ENCODE results near the gene RRAD. TPM values are rescaled to one million over a fixed set of nuclear protein-coding genes. Genes with fewer than 3 reads are reported as not detected.

RRAD gene
- total and polyA plus RNA-seq, 11 donors = 57.5 to 298 (median 152) TPM

- Histone ChIP-seq H3K4me1 (peaks cover 0 to 78% (median 46%) of the 10 kb centered on the region in 12 donors), H3K27me3 (no peaks in the 10 kb centered on the region), H3K4me3 (no peak overlapping the region), H3K27ac (peak overlapping the region; percentile 78 to 100 (median 96)), H3K36me3 (no peaks in the 10 kb centered on the region), H3K9me3 (no peaks in the 10 kb centered on the region)
- ATAC-seq (no peak), DNase-seq (peak in 2 of 5 donors; percentile 16 to 46)
- intact Hi-C loops (cut with DNase I) = loop anchor here in 1 of 10 donors (2.0 kb wide), 1 partner anchor 24 kb away; the partner anchor contains the start of gene RRAD
- 26 to 35% (median 31%) methylated on average over 4 to 7 of the region's 7 CpGs for WGBS, 4 donors
- TF ChIP-seq, protein P1, sequence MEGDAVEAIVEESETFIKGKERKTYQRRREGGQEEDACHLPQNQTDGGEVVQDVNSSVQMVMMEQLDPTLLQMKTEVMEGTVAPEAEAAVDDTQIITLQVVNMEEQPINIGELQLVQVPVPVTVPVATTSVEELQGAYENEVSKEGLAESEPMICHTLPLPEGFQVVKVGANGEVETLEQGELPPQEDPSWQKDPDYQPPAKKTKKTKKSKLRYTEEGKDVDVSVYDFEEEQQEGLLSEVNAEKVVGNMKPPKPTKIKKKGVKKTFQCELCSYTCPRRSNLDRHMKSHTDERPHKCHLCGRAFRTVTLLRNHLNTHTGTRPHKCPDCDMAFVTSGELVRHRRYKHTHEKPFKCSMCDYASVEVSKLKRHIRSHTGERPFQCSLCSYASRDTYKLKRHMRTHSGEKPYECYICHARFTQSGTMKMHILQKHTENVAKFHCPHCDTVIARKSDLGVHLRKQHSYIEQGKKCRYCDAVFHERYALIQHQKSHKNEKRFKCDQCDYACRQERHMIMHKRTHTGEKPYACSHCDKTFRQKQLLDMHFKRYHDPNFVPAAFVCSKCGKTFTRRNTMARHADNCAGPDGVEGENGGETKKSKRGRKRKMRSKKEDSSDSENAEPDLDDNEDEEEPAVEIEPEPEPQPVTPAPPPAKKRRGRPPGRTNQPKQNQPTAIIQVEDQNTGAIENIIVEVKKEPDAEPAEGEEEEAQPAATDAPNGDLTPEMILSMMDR (IDR thresholded peaks at IDR 0.05) = no peak
- TF ChIP-seq POLR2A (IDR thresholded peaks at IDR 0.05) = no peak
These were observed 24.5 kb downstream of the RRAD start for GRCh38 chr16:66900721-66901441.

DNA sequence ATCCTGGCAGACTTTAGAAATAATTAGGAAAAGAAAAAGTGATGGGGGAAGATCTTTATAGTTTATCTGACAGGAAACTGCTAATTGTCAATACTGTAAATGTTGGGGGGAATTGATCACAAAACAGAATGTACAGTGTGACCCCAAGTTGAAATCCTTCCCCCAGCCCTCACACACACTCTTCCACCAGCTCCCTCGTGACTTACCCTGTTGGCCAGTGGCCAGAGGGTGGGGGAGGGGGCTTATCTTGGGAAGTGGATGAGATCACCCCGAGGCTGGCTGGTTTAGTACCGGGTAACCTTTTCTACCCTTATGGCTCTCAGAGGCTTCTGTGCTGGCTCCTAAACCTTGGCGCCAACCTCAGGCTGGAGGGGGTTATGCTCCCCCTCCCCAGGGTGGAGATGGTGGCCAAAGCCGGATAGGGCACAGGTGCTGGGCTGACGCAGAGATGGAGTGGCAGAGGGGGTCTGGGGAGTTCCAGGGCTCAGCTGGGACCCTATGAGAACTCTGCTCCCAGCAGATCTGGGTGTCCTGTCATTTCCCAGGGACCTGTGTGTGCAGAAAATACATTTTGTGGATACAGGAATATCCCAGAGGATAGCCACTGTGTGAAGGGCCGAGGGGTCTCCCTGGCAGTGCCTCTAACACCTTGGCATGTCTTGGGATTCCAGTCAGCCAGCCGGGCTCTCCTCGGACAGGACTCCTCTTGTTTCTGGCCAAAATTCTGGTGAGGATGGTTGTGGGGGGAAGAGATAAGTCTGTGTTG, 25.2 kb downstream of the RRAD start:
- no peaks in the 10 kb centered on the region for H3K36me3 ChIP-seq
- H3K9me3 ChIP-seq = no peaks in the 10 kb centered on the region
- TF ChIP-seq POLR2A (IDR thresholded peaks at IDR 0.05) = no peak
- TF ChIP-seq, protein P1 (IDR thresholded peaks at IDR 0.05) = no peak
- ATAC-seq (peak in 3 of 4 donors; percentile 5 to 30 (median 25)), DNase-seq (peak; percentile 77 to 89 (median 81))
- WGBS, 4 donors = 16 to 18% (median 17%) methylated on average over 9 of the region's 9 CpGs
- no peaks in the 10 kb centered on the region for H3K27me3 ChIP-seq
- peaks cover 0 to 71% (median 43%) of the 10 kb centered on the region in 12 donors for H3K4me1 ChIP-seq
- peak overlapping the region in 1 of 12 donors; percentile 3 for H3K4me3 ChIP-seq
- intact Hi-C loops (cut with DNase I) = loop anchor here in 7 of 10 donors (2.0 to 10.0 kb wide), 6 partner anchors 25 to 255 kb away; partner anchors contain the start of genes B3GNT9 (in 4 of the 7), FBXL8 (in 4 of the 7), TRADD (in 4 of the 7) and CES2 (in 1 of the 7)
- peak overlapping the region; percentile 78 to 100 (median 96) for H3K27ac ChIP-seq

DNA sequence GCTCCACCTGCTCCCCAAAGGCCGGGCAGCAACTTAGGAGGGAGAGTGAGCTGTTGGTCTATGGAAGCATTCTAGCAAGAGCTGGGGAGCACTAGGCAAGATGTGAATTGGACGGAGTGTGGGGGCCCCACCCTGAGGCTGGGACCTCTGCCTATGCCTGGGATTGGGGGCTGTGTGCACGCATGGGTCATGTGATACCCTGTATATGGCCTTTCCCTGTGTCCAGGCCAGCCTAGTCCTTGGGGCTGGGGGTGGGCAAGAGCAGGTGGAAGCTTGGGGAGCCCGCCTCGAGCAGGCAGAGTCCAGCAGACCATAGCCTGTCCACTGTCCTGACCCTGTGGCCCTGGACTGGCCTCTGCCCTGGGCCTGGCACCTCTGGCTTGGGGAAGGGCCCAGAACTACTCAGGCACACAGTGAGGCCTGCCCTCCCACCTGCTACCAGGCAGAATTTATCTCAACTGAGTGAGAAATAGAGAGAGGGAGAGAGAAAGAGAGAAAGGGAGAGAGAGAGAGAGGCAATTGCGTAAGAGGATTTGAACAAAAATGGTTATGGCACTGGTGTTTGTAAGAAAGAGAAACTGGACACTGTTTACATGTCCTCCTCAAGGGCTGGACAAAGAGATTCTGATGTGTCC, 25.9 kb downstream of the RRAD start:
- no peaks in the 10 kb centered on the region for H3K27me3 ChIP-seq
- WGBS, 4 donors = 62 to 75% (median 72%) methylated on average over 6 of the region's 6 CpGs
- peaks cover 0 to 66% (median 41%) of the 10 kb centered on the region in 12 donors for H3K4me1 ChIP-seq
- no peak overlapping the region for H3K4me3 ChIP-seq
- H3K9me3 ChIP-seq = no peaks in the 10 kb centered on the region
- ATAC-seq (no peak), DNase-seq (peak in 1 of 5 donors; percentile 29)
- no peak for TF ChIP-seq POLR2A (IDR thresholded peaks at IDR 0.05)
- peak overlapping the region; percentile 78 to 100 (median 96) for H3K27ac ChIP-seq
- H3K36me3 ChIP-seq = no peaks in the 10 kb centered on the region
- intact Hi-C loops (cut with DNase I) = loop anchor here in 6 of 10 donors (5.0 to 10.0 kb wide), 5 partner anchors 33 to 255 kb away; partner anchors contain the start of genes B3GNT9 (in 4 of the 6), FBXL8 (in 4 of the 6), TRADD (in 4 of the 6) and CES2 (in 1 of the 6)

GRCh38 chr16:66898933-66899309, 26.4 kb downstream of the RRAD start:
- H3K36me3 ChIP-seq = no peaks in the 10 kb centered on the region
- no peak for DNase-seq
- no peaks in the 10 kb centered on the region for H3K9me3 ChIP-seq
- 78 to 91% (median 84%) methylated on average over 2 of the region's 2 CpGs for WGBS, 4 donors
- TF ChIP-seq, protein P1 (IDR thresholded peaks at IDR 0.05) = no peak
- no peak for TF ChIP-seq POLR2A (IDR thresholded peaks at IDR 0.05)
- intact Hi-C loops (cut with DNase I) = loop anchor here in 6 of 10 donors (5.0 to 10.0 kb wide), 5 partner anchors 33 to 256 kb away; partner anchors contain the start of genes B3GNT9 (in 4 of the 6), FBXL8 (in 4 of the 6), TRADD (in 4 of the 6) and CES2 (in 1 of the 6)
- H3K27ac ChIP-seq = peak overlapping the region; percentile 78 to 100 (median 96)
- H3K4me3 ChIP-seq = no peak overlapping the region
- no peaks in the 10 kb centered on the region for H3K27me3 ChIP-seq
- no peak for ATAC-seq
- peaks cover 0 to 60% (median 39%) of the 10 kb centered on the region in 12 donors for H3K4me1 ChIP-seq

Data from heart left ventricle (tissue), 16 donors.